Measurements from ENCODE around the gene AMPH. TPM values are rescaled to one million over a fixed set of nuclear protein-coding genes. Genes with fewer than 3 reads are reported as not detected.
"Not testable (repeated sequence)": the region's sequence is repeated elsewhere in the genome, so short reads cannot be mapped to it uniquely, and the experiment has no call there.

AMPH gene
- total and polyA plus RNA-seq, 2 of the 4 experiments (the other 2 are of a cell fraction): 3.9 to 4.8 TPM

DNA sequence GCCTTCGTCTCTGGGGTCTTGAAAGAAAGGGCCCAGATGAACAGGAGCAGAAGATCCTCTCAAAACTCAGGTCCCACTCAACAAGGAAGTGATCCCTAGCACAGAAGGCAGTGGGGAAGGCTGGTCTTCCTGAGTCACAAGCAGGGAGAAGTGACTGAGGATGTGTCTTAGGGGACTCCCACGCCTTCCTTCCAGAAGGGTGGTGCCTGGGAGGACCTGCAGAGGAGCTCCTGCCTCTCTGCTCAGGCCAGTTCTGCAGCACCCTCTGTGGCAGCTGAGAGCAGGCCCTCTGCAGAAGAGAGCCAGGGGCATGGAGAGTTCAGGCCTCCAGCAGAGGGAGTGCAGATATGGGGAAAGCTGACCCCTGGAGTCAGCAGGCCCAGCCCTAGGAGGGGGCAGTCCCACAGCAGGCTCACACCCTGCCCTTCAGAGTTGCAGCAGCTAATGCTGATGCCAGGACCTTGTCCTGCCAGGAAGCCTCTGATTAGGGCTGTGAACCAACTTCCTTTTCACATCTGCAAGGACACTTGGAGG, 289.9 kb downstream of the AMPH start:
- WGBS, 2 experiments (ENCODE audit: extremely low coverage in 2 of 2, insufficient read length in 1 of 2): no CpG with 5 or more reads among the region's 2 CpGs
- H3K4me3 ChIP-seq (ENCODE audit: insufficient read depth, low read depth, low read length); H2AK5ac ChIP-seq (ENCODE audit: low read depth, low read length); H2AFZ ChIP-seq (replicated peaks; ENCODE audit: low read length, poor library complexity); BruUV-seq (replicated peaks); H2BK15ac ChIP-seq (ENCODE audit: low read depth, low read length); H3K27me3 ChIP-seq (ENCODE audit: control insufficient read depth, insufficient read depth, low read length); dilution Hi-C loops (cut with HindIII; ENCODE audit: low sequenced_read_pairs, unreplicated experiment); H3K9me1 ChIP-seq (ENCODE audit: insufficient read depth, low read length); H3K4me1 ChIP-seq (ENCODE audit: control insufficient read depth, insufficient read depth, low read length); H3K14ac ChIP-seq (replicated peaks; ENCODE audit: low read depth, low read length); H4K20me1 ChIP-seq (ENCODE audit: insufficient read depth, low read length); H3K9me3 ChIP-seq (ENCODE audit: control insufficient read depth, insufficient read depth, low read length); H2BK120ac ChIP-seq (ENCODE audit: low read depth, low read length); H3K23ac ChIP-seq (ENCODE audit: low read depth, low read length); H3K27ac ChIP-seq (ENCODE audit: insufficient read depth, low read length); H2AK9ac ChIP-seq (replicated peaks; ENCODE audit: low read depth, low read length, poor library complexity); H4K91ac ChIP-seq (ENCODE audit: insufficient read depth, low read depth, low read length); DNase-seq; H3K4me2 ChIP-seq (ENCODE audit: low read depth, low read length); H3K18ac ChIP-seq (ENCODE audit: low read depth, low read length); H2BK20ac ChIP-seq (ENCODE audit: low read depth, low read length); H2BK5ac ChIP-seq (ENCODE audit: low read depth, low read length, poor library complexity, severe bottlenecking); in situ Hi-C loops (cut with MboI; ENCODE audit: low sequenced_read_pairs); POLR2A ChIA-PET (ENCODE audit: unreplicated experiment); H3K36me3 ChIP-seq (ENCODE audit: control insufficient read depth, insufficient read depth, low read length); H3K79me1 ChIP-seq (ENCODE audit: low read depth in 1 of 2, low read length in 2 of 2); H3K56ac ChIP-seq (ENCODE audit: extremely low read depth, insufficient read depth, low read length); H3K9ac ChIP-seq (ENCODE audit: low read depth, low read length); intact Hi-C loops (cut with micrococcal nuclease); H4K5ac ChIP-seq (ENCODE audit: low read depth, low read length); H3K4ac ChIP-seq (ENCODE audit: low read depth, low read length): not testable (repeated sequence)
- H4K8ac ChIP-seq (ENCODE audit: low read depth in 2 of 2, low read length in 2 of 2): 0 out of 4 replicates have a peak overlapping the region, but pooled peaks have one; percentile 33 to 40
- ATAC-seq (ENCODE audit: low read depth): peak; percentile 88
- 0 out of 2 replicates have a peak, but pooled peaks have one; percentile 8 for TF ChIP-seq CTCF (conservative IDR thresholded peaks at IDR 0.05; ENCODE audit: low read depth, low read length)
- CTCF ChIA-PET: interaction anchor here (1.4 kb wide), 1 partner anchor 125 kb away, joined by 6 read pairs; no protein-coding TSS in a partner anchor
